ENCODE data around the gene OBP2A.
"Not testable (repeated sequence)": the region's sequence is repeated elsewhere in the genome, so short reads cannot be mapped to it uniquely, and the experiment has no call there.

OBP2A gene

DNA sequence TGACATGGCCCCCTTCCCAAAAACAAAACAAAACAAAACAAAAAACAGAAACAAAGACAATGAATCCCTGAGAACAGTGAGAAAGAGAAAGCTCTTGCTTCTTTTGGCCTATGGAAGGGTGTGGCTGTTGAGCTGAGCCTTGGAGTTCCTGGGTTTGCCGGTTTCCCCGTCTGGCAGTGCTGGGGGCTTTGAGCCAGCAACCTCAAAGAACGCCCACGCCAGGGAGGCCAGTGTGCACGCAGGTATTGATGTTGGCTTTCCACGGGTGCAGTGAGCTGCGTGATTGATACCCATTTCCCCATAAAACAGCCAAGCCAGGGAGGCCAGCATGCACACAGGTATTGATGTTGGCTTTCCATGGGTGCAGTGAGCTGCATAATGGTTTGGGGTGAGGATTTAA, 33.0 kb upstream of the OBP2A start:
- no peak for DNase-seq

DNA sequence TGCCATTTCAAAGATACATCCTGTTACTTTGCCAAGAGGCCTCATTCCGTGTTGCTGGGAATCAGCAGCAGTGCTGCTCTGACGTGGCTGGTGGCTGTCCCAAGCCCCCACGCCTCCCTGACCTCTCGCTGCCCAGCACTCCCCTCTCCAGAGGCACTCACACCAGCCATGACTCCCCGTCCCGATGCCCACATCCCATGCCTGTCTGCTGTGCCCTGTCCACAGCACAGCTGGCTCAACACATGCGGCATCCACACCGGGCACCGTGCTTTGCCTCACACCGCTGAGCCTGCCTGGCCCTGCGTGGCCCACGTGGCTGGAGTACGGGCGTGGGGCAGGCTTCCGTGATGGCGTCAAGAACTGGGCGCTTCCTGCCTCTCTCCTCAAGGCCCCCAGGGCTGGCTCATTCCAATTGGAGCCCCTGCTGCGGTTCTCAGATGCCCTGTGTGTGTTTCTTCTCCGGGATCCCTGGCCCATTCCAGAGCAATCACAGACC, 32.5 kb upstream of the OBP2A start:
- no peak for DNase-seq

DNA sequence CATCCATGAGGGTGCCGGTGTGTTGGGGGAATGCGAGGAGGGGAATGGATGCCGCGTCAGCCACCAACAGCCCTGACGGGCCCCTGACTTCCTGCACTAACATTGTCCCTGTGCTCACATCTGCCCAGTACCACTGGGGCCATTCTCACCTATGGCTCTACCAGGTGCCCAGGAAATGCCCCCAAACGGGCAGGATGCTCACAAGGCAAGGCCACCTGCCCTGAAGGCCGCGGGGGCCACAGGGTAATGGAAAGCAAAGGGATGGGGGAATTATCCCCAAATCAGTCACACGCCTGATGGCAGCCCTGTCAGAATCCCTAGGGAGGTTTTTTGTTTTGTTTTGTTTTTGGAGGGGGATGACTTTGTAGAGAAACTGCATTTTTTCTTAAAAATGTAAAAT, 32.0 kb upstream of the OBP2A start:
- DNase-seq, result not testable (repeated sequence)

DNA sequence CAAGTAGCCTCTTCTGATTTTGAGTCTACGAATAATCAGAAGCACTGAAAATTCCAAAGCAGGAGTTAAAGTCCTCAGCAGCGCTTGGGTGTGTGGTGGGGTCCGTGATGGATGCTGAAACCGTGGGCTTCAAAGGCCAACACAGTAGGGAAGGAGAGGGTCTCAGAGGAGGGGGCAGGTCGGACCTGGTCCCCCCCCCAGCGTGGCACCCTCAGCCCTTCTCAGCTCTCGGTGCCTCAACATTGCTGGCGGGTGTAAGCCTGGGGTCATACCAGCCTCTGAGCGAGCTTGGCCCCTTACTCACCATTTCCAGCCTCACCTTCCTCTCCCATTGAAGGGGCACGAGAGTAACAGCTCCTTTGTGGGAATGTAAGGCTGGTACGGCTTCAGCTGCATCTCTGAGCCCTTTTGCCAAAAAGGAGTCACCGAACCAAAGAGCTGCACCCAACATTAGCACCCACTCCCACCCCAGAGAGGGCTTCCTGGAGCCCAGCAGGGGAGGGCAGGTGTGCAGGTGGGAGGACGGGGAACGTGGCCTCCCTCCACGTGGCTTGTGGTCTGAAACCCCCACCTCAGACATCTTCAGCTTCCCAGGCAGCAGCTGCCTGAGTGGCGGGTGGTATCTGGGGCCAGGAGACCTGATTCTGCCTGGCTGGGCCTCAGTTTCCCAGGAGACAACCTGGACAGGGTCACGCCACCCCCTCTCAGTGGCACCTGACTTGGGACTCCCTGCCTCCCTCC, 31.4 kb upstream of the OBP2A start:
- DNase-seq, result no peak

DNA sequence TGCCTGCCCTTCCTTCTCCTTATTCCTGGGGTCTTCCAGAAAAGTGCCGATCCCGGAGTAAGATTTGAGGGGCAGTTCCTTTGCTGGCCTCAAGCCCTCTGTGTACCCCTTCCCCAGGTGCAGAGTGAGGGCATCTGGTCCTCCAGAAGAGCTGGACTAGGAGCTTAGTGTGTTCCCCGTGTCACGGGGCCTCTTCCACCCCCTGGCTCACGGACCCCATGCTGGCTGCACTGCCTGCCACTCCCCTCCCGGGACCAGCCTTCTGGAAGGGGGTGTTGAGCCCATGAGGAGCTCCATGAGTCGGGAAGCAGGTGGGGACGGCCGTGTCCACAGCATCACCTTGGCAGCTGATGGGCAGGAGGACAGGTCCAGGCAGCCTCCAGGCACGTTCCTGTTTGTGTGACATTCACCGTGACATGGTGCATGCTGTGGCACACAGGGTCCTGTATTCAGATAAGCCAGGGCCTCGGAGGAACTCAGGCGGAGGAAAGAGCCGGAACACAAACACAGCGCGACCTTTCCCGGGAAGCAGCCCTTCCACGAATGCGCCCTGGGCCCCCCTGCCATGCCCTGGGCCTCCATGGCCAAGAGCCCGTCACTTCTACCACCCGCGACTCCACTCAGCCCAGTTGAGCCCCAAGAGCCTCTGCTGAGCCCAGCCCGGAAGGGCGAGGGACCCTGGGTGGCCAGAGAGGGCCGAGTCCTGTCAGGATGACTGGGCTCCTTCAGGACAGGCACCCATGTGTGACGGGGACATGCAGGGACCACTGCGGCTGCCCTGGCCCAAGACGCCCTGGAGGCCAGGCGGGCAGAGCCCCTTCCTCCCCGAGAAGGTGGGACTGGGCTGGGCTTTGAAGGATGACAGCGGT, 30.6 kb upstream of the OBP2A start:
- DNase-seq, result no peak

DNA sequence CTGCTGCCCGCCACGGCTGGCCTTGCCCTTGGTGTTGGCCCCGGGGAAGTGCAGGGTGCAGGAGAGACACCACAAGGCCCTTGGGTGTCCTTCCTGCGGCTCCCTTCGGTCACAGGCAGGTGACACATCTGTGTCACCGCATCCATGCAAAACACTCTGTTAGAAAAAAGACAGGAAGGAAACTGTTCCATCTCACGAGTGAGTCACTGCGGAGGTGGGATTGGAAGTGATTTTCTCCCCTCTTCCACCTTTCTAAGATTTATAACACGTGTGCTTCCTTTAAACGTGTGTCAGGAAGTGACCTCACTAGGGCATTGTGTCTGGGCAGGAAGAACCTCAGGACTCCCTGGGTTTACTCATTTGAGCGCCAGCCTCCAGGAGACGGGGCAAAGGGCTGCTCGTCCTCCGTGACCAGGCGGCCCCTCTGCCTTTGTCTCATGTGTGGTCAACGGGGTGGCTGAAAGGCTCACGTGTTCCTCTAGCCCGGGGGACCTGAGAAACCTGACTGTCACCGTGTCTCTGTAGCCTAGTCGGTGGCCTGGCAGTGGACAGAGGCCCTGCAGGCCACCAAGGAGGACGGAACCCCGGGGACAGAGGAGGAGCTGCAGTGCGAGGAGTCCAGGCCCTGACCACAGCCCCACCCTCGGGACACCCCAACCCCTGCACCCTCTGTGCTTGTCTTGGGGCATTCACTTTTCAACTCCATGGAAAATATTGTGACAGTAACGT, 29.6 kb upstream of the OBP2A start:
- DNase-seq, result no peak

DNA sequence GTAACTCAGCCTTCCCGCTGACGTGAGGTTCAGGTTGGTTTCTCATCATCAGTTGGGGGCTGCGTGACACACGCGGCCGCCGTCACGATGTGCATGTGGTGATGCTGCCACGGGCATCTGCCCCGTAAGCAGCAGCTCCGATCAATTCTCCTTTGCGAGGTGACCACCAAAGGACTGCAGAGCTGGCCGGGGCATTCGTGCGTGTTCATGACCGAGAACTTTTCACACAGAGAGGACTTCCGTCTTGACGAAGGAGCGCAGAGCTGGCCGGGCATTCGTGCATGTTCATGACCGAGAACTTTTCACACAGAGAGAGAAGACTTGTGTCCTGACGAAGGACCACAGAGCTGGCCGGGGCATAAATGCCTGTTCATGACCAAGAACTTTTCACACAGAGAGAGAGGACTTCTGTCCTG, 28.5 kb upstream of the OBP2A start:
- DNase-seq, result no peak

DNA sequence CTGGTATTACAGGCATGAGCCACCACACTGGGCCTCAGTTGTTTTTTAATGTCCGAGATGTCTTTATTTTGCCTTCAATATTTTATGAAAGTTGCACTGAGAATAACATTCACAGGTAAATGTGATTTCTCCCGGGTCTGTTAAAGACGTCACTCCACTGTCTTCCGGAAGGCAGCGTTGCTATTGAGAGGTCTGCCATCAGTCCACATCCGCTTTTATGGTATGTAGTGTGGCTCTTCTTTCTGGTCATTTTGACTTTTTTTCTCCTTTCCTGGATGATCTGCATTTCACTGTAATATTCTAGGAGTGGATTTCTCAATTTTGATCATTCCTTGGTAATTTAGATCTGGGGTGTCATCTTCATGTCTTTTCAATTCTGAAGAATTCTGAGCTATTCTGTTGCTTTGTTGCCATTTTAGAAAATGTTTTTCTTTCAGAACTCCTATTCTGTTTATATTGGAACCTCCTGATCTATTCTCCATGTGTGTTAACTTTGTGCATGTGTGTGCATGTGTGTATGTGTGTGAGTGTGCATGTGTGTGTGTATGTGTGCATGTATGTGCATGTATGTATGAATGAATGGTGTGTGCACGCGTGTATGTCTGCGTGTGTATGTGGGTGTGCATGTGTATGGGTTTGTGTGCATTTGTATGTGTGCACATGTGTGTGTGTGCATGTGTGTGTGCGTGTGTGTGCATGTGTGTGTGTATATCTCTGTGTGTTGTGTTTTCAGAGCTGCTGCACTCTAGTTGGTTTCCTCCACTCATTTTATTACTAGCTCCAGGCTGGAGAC, 26.6 kb upstream of the OBP2A start:
- no peak for DNase-seq

DNA sequence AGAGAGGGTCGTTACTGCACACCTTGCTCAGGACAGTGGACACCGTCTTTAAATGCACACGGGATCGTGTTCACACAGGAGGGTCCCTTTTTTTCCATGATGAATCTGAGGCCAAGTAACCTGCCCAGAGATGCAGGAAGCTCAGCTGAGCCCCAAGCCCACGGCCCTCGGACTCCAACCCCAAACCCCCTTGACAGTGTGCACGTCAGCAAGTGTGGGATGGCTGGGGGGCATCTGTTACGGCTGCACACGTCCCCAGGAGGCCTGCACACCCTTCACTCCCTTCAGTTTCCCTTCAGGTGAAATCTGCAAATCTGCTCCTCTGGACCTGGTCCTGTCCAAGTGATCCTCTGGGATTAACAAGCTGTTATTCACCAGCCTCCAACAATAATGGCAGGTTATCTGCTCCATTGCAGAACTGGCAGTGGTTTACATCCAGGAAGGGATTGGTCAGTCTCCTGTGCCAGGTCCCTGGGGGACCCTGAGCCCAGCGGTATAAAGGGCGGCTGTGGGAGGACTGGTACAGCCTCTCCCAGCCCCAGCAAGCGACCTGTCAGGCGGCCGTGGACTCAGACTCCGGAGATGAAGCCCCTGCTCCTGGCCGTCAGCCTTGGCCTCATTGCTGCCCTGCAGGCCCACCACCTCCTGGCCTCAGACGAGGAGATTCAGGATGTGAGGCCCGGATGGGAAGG, 24.9 kb upstream of the OBP2A start, which contains the start of gene LCN1:
LCN1 (plus strand) TSS at position 525 of the 692 bp plus-strand sequence; CDS start at position 583, 58 bp downstream.
- no peak for DNase-seq

DNA sequence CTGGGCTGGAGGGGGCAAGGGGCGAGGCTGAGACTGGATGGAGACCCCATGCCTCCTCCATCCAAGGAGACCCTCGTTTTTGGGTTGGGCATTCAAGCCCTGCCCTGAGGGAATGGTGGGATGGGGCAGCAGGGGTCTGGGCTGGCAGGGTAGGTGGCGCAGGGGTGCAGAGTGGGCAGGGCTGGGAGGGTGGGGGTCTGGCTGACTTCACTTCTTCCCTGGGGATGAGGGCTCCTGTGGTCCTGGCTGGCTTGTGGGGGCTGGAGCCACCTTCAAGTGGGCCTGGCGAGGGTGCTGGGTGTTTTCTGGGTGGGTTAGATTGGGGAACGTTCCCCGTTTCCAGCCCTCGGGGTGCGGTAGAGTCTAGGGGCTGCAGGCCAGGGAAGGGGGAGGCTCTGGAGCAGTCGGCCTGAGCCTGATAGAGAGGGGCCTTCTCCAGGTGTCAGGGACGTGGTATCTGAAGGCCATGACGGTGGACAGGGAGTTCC, 24.3 kb upstream of the OBP2A start:
- no peak for DNase-seq

DNA sequence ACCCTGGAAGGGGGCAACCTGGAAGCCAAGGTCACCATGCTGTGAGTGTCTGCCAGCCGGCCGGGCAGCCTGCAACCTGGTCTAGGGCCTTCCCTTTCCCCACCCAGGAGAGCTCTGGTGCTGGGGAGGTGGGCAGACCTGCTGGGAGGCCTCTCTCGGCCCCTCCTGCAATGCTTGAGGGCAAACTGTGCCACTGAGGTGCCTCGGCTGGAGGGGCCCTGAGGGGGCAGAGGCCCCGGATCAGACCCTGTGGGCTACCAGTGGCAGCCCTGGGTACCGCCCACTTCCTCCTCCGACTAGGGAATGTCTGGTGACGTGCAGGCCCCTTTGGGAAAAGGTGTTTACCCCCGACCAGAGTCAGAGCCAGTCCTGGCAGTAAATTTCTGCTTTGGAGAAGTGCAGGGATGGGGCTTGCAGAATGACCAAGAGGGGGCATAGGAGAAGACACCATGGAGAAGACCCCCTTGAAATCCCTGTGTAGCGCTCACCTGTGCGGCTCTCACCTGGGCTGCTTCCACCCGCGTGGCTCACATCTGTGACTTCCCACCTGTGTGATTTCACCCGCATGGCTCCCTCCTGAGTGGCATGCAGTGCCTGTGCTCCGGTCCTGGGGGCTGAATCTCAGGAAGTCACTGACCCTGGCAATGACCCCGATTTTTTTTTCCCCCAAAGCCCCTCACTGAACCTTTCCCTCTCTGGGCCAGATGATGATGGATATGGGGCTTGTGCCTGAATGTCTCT, 23.6 kb upstream of the OBP2A start:
- DNase-seq, result no peak

DNA sequence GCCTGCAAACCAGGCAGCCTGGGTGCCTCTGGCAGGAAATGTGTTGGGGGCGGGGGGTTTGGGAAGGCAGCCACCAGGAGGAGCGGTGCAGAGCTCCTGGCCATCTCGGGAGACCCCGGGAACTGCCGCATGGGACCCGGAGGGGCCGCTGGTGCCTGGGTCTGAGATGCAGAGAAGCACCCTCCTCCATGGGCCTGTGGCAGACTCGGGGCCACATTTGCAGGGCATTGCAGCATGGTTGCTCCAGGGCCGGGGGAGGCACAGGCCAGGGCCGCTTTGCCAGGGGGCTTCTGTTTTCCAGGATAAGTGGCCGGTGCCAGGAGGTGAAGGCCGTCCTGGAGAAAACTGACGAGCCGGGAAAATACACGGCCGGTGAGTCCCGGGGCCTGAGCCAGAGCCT, 23.0 kb upstream of the OBP2A start:
- DNase-seq, result no peak

DNA sequence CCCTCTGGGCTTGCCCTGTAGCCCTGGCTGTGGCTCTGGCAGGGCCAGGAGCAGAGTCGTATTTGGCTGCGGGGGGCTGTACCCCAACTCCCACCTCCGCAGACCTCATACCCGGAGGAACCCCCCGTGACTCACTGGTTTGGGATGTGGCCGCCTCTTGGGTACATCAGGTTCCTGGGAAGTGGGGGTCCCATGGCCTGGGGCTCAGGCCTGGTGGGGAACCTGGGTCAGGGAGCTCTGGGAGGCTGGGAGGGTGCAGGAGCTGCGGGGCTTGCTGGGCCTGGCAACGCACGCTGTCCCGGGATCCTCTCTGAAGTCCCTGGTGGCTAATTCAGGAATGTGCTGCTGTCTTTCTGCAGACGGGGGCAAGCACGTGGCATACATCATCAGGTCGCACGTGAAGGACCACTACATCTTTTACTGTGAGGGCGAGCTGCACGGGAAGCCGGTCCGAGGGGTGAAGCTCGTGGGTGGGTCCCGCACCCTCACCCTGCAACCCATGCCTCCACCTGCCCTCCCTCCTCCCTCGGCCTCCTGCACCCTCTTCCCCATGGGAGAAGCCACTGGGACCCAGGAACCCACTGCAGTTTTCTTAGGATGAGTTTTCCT, 22.3 kb upstream of the OBP2A start:
- DNase-seq, result no peak

DNA sequence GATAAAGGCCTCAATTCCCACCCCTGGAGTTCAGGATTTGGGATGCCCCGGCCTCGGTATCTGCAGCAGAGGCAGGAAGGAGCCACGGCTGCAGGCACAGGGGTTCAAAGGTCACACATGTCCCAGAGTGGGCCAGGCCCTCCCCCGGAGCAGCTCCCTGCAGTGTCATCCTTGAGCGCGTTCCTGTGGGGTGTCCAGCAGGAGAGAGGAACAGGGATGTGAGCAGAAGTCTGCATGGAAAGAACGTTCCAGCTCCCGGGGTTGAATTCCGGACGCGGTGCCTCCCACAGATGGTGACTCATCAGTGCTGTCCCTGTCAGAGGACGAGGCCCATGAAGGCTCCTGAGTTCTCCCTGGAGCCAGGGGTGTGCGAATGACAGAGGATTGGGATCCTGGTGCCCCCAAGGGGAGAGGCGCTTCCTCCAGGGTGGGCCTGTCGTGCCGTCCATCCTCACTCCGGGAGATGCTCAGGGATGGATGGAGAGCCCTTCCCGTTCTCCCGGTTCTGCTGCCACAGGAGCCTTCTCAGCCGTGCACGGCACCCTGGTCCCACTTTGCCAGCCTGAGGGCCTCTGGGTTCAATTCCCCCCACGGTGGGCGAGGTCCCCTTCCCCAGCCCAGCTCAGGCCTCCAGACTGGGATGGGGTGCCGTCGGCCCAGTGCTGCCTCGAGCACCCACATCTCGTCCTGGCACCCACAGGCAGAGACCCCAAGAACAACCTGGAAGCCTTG, 21.6 kb upstream of the OBP2A start:
- DNase-seq, result no peak

DNA sequence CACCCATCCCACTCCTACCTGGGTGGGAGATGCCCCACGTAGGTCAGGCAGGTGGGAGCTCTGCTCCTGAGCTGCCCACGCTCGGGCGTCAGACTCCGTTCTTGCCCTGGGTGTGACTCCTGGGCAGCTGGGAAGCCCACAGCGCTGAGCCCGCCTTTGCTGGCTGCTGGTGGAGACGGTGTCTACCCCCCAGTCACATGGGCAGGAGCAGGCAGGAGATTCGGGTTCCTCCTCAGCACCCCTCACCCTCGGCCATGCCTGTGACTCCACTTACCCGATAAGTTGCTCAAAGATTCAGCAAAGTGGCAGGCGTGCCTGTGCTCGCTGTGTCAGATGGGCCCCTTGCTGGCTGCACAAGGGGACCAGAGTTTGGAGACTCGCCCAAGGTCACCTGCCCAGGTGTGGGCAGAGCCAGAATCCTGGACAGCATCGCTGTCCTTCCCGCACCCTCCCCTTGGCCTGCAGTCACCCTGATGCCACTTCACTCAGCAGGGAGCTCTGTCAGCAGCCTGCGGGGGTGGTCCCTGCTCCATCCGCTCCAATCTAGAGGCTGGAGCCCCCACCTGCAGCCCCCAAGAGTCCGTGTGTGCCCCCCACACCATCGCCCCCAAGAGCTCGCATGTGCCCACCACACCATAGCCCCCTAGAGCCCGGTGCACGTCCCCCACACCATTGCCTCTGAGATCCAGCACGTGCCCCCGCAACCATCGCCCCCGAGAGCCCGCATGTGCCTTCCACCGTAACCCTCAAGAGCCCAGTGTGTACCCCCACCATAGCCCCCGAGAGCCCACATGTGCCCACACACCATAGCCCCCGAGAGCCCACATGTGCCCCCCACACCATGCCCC, 20.5 kb upstream of the OBP2A start:
- DNase-seq, result no peak

DNA sequence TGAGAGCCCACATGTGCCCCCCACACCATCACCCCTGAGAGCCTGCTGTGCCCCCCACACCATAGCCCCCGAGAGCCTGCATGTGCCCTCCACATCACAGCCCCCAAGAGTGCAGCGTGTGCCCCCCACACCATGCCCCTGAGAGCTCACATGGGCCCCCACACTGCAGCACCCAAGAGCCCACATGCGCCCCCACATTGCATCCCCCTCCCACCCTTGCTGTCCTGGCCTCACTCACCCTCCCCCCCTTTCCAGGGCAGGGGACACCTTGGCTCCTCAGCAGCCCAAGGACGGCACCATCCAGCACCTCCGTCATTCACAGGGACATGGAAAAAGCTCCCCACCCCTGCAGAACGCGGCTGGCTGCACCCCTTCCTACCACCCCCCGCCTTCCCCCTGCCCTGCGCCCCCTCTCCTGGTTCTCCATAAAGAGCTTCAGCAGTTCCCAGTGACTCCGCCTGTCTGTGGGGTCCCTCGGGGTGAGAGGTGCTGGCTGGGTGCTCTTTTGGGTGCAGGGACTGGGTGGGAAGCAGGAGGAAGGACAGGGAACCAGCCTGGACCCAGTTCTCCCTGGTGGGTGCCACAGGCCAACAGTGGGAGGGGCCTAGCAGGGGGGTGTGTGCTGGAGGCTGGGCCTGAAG, 19.7 kb upstream of the OBP2A start:
- no peak for DNase-seq

DNA sequence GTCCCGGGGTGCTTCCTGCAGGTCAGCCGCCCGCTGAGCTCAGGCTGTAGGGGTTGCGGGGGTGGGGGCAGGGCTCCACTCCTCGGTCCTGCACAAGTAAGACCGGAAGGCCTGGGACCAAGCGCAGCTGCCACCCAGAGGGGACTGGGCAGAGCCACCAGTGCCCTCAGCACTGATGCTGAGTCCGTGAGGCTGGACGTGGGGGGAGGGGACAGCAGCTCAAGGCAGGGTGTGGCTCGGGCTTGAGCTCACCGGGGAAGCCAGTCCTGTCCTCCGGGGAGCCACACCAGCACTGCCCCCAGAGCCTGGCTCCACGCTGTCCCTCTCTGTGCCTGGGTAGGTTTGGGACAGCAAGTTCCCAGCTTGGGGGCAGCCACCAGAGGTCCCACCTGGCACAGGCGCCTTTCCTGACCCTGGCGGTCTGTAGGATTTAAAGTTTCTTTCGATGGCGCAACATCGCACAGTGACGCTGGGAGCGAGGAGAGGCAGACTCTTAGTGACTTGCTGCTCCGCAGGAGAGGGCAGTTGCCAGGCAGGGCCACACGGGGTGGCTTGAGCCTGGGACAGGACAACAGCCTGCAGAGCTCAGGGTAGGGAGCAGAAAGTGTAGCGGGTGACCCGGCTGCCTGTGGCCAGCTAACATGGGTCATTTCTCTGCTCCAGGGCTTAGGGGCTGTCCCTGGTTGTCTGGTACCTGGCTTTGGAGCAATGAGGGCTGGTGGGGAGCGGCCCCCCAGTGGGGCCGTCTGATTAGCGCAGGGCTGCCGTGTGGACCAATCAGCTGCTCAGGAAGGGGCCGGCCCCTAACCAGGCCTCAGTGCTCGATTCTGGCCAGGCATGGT, 19.0 kb upstream of the OBP2A start:
- DNase-seq, result no peak

Measured in SHP77 treated with DMSO at 0.1 percent for 48 hours (cell line).